Activated T-cell treated with anti-CD3 and anti-CD28 coated beads, Interleukin-2, amount 50 U/mL, for 1 hour (primary cell): ENCODE measurements around the gene RPUSD4.
A peak's percentile ranks its signal among the peaks of the same experiment; 100 is the strongest.

Source experiments
- DNase-seq: peaks from one replicate; pipeline ENCODE4 v3.0.0-alpha.2; 2020

RPUSD4 gene

DNA sequence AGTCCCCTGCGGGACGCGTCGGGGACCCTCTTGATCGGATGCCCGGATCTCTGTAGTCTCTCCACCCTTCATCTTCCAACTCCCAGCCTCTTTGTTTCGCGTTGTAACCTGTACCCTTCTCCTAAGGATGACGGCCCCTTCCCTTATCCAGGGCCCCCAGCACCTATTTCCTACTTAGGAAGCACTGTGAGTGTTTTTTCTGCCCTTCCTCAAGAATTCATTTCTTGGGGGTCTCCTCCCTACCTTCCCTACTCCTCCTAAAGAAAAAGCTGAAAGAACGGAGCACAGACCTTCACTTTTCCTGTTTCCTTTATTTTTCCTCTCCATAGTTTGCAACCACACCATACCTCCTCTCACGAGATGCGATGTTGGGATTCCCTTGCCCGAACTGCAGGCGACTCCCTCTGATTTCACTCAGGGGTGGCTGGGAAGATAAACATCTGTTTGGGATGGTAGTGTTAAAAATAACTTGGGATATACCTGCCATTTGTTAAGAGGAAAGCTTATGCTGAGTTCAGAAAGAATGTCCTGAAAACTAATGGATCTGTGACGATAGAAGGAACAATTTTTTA is 725 bp upstream of the RPUSD4 start:
- DNase-seq: no peak

DNA sequence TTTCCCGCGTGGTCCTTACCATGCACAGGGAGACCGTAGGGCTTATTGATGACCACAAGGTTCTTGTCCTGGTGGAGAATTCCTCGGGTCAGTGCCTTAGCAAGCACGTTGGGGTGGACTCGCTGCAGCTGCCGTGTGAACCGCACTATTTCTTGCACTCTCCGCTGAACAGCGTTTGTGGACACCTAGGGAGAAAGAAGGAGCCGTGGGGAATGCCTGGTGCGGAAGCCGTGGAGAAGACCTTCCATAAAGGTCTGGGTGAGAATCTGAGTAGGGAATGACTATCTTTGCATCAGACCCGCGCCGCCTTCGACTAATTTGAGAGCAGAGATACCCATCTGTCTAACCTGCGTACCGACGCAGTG is 597 bp downstream of the RPUSD4 start:
- DNase-seq: no peak

DNA sequence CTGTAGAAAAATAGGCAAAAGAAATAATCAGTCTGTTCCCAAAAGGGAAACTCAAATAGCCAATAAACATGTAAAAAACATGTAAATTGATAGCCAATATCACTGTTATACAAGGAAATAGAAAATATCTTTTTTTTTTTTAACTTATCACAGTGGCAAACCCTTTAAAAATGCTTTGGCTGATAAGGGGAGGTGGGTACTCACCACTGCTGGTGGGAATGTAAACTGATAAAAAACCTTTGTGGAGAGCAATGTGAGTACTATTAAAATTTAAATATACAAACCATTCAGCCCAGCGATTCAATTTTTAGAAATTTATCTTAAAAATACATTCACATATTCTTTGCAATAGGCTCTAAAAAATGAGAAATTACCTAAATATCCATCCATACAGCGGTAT is 3.6 kb downstream of the RPUSD4 start:
- DNase-seq: no peak

DNA sequence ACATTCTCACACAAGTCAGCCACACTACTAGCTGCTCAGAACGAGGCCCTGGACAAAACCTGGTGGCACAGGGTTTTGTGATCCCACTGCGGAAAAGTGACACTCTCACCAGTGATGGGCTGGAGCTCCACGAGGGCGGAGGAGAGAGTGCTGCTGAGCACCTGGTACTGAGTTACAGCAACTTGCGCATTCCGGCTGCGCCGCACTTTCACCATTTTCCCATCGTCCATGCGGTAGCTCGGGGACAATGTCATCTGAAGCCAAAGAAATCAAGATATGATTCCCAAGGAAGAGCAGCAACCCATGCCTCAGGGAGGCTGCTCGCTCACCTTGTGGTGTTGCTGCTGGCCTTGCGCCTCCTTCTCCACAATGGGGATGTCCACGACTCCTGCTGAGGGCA is 6.1 kb downstream of the RPUSD4 start:
- no peak for DNase-seq

DNA sequence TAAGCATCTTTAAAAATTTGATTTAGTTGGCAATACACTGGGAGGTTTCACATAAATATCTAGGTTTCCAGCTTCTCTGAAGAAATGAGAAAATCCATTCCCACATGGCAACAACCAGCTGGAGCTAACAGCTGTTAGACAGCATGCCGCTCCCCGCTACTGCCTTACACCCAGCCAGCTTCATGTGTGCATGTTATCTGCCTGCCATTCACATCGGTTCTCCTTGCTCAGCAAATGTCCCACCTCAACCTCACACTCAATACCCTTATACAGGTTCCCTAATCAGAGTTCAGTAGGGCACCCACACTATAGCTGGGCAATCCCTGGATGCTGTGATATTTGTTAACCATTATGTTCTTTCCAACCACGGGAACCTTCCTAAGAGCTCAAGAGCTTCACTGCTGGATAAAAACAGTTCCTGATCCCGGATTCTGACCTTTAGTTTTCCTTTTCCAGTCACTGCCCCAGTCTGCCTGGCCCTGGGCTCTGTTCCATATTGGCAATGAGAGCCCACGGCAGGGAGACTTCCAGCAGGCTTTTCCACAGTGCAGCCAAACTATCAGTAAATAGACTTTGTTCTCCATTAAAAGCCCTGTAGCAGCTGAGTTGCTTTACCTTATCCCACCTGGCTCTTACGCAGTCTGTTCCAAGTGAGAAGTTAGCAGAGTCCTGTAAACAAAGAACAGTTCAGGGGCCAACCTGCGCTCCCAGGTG is 8.6 kb downstream of the RPUSD4 start:
- no peak for DNase-seq

DNA sequence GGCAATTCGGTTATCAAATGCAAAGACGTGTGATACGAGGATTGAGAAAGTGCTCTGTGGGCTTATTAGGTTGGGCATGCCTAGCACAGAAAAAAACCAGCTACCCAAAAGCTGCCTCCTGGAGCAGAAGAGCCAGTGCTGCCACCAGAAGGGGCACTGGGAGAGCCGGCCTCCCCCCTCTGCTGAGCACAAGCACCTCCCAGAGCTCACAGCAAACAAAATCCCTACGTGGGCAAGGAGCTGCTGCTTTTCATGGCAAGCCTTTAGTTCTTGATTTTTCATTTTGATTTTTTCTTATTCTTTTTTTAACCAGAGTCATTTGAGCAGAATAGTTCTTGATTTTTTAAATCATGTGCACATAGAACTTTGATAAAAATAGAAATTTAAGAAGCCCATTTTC is 12.8 kb downstream of the RPUSD4 start:
- no peak for DNase-seq

DNA sequence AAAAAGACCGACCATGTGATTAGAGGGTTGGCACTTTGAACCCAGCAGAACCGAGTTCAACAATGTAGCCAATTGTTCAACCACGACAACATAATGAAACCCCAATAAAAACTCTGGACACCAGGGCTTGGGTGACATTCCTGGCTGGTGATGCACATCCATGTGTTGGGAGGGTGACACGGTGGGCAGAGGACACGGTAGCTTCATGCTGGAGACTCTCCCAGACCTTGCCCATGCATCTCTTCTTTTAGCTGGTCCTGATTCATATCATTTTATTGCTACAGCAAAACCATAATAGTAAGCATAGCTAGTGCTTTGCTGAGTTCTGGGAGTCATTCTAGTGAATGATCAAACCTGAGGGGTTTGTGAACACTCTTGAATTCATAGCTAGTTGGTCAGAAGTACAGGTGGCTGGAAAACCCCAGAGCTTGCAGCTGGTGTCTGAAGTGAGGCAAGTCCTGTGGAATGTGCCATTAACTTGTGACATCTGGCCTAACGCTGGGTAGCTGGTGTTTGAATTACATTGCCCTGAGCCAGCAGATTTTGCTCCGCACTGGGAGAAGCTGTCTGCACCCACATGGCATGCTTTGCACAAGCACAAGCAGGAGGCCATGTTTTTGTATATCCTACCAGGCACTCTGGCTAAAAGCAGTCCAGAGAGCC is 14.0 kb downstream of the RPUSD4 start:
- DNase-seq: no peak

DNA sequence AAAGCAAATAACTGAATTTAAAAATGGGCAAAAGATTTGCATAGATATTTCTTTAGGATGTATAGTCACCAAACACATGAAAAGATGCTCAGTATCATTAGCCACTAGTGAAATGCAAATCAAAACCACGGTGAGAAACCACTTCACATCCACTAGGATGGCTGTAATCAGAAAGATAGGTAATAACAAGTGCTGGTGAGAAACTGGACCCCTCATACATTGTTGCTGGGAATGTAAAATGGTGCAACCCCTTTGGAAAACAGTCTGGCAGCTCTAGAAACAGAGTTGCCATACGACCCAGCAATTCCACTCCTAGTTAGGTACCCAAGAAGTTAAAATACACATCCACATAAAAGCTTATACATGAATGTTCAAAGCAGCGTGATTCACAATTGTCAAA is 16.3 kb downstream of the RPUSD4 start:
- DNase-seq: no peak

DNA sequence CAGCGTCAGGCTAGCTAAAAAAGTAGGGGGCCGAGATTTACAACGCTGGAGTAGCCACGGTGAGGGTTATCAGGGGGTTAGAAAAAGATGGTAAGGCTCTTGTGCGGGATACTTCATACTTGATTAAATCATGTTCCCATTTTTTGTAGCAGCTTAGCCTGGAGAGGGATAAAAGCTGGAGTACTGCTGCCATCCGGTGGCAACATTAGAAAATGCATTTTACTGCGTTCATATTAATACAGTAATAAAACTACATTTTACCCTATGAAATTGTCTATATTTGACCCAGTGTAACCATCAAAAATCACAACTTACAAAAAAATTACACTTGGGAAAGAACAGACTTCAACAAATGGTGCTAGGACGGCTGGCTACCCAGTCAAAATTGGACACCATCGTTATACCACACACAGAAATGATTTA is 17.3 kb downstream of the RPUSD4 start:
- peak; percentile 41 for DNase-seq

DNA sequence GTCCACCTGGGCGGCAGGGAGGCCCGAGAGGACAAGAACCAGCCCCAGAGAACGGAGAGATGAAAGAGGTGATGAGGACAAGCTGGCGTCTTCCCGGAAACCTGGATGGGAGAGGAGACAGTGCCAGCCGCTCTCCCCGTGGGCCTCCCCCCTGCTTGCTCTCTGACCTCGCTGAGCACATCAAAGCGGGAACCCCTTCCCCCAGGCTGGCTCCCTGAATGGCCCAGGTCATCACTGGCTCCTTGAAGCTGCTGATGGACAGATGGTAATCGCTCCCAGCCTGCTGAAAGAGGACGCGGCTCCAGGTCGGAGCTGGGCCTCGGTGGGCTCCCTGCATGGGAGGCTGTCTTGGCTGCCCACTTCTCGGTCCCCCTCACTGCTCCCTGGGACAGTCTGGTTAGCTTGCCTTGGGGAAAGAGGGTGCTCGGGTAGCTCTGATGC is 18.4 kb downstream of the RPUSD4 start:
- no peak for DNase-seq

DNA sequence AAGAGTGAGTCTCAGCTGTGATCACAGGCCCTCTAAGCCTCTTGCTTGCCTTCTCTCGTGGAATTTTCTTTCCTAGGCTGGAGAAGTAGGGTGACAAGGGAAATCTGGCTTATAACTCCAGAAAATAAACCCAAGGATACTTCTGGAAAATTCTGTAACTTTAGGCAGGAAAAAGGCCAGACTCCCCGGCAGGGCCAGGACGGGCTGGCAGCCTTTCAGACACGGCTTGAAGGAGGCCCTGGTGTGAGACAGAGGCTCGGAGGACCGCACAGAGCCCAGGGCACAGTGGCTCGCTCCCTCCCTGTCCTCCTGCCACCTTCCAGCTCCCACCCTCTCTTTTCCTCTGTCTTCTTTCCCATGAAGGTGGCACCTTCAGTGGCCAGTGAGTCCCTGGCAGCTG is 19.1 kb downstream of the RPUSD4 start:
- no peak for DNase-seq

DNA sequence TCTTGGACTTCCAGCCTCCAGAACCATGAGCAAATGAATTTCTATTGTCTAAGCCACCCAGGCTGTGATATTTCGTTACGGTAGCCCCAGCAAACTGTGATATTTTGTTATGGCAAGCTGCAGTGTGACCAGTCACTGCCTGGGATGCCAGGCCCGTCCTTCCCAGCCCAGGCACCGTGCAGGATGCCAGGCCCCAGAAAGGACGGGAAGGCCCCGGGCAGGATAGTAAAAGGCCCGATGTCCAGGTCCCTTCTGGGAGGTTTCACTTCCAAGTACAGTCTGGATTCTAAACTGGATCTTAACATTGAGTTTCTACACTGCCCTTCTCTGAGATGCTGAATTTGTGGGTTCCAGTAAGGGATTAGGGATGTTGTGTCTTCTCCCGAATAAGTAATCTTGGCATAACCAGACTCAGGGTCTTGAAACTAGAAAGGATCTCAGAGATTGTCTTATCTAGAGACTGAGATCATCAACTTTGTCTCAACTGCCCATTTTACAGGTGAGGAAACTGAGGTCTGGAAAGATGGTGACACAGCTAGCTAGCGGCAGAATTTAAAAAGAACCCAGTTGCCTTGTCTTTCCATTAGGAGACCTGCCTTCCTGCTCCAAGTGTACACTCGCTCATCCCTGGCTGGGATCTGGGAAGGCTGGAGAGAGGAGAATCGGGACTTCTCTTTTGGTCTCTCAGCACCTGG is 19.9 kb downstream of the RPUSD4 start:
- DNase-seq: no peak

DNA sequence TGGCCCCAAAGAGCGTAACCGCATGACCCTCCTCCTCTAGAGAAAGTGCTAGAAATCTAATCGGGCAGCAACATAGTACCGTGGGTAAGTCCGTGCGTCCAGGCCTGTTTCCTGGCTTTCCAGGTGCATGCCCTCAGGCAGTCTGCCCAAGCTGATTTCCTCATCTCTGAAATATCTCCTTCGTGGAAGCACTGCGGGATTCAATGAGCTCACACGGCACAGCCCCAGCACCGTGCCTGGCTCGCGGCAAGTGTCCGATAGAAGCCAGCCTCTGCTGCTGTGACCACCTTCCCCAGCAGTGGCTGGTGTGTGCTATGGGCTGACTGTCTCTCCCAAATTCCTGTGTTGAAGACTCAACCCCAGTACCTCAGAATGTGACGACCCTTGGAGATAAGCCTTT is 20.7 kb downstream of the RPUSD4 start:
- no peak for DNase-seq

DNA sequence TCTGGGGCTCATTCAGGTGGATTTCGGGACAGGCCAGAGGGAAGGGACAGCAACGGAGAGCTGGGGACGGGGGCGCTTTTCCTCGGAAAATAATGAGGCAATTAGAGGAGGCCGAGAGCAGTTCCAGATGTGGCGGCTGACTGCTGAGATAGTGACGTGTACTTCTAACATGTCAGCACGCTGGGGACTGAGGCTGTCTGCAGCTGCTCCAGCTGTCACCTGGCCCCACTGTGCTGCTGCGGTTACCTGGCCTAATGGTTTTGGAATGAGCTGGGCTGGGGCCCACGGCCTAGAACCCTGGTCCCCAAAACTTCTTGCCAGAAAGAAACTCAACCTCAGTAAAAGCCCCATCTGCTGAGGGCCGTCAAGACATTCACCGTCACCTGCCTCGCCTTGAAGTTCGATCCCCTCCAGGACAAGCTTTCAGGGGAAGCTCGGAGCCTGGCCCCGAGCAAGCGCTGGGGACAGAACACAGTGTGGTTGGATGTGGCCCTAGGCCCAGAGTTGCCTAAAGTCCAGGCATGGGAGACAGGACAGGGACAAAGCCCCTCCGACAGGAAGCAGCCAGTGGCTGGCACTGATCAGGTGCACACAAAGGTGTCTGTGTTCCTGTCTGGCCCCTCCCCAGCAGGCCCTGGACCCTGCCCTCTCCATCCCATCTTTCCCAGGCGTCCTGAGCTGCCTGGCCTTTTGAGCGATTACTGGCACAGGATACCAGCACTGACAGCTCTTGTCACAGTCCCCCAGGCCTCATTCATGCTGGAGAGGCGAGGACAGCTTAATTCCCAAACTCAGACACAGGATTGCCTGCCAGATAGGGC is 22.1 kb downstream of the RPUSD4 start:
- no peak for DNase-seq

DNA sequence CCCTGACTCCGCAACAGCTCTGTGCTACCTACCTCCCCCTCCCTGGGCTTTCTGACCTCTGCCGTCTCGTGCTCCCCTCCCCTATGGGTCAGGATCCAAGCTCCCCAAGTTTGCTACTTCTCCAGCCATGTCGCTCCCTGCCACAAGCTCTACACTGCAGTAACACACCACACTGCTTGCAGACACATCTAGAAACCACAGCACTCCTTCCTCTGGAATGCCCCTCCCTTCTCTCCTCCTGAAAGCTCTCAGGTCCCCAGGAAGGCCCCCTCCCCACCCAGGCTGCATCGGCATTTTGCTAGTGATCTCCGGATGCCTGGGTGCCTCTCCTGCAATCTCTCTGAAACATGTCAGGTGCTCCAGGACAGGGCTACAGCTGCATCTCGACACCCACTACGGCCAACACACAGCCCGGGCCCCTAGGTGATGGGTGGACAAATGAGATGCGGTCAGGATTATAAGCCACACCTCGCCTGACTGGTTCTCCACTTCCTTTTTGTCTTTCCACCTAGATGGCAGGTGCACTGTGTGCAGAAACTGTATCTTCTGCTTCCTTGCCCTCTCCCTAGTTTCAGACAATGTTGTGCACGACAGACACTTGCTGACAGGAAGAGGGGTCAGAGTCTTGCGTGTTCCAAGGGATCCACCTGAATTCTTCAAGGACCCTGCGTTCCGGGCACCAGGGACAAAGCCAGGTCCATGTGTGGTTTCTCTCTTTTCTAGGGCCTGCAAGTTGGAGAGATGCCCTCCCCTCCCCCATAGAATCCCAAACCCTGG is 22.9 kb downstream of the RPUSD4 start:
- no peak for DNase-seq

DNA sequence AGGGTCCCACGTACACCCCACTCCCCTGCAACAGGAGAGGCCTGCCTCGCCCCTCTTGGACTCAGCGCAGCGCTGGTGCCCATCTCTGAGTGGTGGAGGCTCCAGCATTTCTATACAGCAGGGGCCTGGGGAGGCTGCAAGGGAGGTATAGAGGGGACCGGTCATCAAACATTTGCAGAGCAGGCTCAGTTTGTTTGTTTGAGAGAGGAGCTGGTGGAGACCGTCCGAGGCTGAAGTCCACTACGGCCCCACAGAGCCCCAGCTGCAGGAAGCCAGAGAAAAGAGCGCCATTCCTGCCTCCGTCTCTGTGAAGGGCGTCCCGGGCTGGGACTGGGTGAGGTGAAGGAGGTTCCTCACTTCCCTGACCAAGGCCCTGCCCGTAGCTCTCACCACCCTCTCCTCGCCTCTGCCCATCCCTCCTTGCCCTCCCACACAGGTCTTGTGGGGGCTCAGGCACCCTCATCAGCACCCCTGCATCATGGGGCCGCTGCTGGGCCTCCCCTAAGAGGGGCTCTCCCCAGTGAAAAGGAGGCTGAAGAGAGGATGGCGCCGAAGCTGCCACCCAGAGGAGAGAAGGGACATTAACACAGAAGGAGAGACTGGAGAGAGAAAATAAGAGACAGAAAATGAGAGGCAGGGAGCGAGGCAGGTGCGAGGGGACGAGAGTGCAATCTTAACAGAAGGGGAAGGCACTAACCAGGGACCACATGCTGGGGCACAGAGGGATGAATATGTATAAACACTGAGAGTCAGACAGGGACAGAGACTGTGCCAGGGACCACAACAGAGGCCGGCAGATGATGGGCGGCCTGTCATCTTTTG is 24.5 kb downstream of the RPUSD4 start:
- DNase-seq: no peak

DNA sequence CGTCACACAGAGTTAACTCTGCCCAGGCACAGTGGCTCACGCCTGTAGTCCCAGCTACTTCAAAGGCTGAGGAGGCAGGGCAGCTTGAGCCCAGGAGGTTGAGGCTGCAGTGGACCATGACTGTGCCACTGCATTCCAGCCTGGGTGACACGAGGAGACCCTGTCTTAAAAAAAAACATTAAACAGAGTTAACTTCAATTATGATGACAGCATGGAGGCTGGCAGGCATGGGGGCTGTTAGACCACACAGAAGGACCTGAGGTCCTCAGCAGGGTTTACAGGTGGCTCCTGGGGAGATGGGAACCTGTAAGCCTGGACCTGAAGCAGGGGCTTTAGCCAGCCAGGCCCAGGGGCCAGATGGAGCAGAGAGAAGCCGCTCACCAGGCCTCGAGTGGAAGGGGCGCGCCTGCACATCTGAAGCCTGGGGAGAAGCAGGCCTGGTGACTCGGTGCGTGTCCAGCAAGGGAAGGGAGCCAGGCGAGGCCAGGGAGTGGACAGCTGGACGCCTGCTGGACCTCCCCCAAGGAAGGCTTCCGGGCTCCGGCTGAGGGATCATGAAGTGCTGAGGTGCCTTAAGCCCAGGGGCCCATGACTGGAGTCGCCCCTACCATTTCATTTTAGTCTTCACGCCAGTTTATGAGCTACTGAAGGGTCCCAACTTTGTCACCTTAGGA is 25.3 kb downstream of the RPUSD4 start:
- no peak for DNase-seq

DNA sequence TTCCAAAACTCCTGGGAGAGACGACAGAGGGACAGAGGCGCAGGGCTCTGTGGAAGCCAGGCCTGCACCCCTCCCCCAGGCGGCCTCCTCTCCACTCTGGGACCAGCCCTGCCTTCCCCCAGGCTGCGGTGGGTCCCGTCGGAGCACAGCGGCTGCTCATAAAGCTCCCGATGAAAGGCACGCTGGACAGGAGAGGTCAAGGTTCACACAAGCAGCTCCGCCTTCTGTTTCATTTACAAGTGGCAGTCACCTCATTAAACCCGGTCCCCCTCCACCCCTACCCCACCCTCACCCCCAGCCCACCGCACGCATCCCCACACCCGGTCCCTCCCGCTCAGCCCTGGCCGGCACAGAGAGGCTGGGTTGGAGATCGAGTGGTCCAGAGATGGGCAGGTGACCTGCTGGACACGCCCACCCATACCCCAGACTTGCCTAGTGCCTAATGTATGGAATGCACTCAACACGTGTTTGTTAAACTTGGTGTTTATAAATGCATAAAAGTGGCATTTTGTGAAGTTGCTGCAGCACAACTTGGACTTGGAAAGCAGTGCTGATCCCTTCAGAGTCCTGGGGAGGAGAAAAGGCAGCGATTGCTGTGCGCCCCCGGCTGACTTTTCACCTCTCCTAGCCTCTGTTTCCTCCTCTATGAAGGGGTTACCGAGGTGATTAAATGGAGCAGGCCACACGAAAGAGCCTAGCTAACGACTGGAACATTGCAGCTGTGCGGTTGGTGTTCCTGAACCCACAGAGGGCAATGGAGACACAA is 26.0 kb downstream of the RPUSD4 start:
- DNase-seq: no peak

DNA sequence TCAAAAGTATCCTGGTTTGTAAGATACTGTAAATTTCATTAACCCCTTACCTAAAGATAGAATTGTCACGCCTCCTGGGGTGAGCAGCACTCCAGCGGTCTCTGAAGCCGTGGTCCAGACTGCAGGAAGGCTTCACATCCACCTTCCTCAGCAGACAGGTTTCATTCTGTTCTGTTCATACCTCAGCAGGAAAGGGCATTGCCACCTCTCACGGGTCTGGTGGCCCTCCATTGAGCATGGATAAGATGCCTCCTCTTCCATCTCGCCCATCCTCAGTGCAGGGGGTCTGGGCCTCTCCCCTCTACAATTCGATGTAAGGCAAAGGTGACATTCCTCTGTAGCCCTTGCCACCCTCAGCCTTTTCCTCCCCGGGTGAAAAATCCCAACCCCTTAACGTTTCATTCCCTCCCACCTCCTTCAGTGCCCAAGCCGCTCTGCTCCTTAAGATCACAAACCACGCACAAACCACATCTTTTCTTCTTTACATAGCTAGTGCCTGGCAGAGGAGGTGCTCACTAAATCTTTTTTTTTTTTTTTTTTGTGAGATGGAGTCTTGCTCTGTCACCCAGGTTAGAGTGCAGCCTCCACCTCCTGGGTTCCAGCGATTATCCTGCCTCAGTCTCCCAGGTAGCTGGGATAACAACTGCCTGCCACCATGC is 28.5 kb downstream of the RPUSD4 start:
- DNase-seq: no peak
